Measurements from ENCODE around the gene IGF2BP3.

DNA sequence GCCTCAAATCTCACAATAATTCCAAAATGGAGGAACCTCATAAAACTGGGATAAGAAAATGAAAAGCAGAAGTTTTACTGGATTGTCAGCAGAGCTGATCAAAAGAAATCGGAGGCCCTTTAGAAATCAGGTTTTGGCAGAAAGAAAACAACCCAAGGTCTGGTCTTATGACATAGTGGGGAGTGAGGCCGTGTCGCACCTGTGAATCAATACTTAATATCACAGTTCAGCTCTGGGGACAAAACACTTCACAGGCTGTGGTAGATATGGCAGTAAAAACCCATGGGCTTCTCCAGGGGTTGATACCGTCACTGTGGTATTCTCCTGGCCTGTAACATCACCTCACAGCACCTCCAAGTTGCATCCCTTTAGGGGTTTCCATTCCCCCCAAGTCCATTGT is 177.7 kb downstream of the IGF2BP3 start:
- TF ChIP-seq POU6F1 (CRISPR knock-in tag; IDR thresholded peaks at IDR 0.05; ENCODE audit: borderline replicate concordance, low read depth) (no peak), PATZ1 (CRISPR knock-in tag; IDR thresholded peaks at IDR 0.05; ENCODE audit: borderline replicate concordance) (no peak), ZFP30 (CRISPR knock-in tag; IDR thresholded peaks at IDR 0.05) (no peak)

Data from SK-N-SH treated with all-trans-retinoic acid at 6 μM for 48 hours (cell line).